Activated T-cell treated with anti-CD3 and anti-CD28 coated beads, Interleukin-2, amount 50 U/mL, for 1 hour (primary cell): ENCODE results near the gene KSR1.
"Not testable (repeated sequence)": the region's sequence is repeated elsewhere in the genome, so short reads cannot be mapped to it uniquely, and the experiment has no call there.

Experiments
- DNase-seq: peaks from one replicate; pipeline ENCODE4 v3.0.0-alpha.2; 2020

Gene KSR1

DNA sequence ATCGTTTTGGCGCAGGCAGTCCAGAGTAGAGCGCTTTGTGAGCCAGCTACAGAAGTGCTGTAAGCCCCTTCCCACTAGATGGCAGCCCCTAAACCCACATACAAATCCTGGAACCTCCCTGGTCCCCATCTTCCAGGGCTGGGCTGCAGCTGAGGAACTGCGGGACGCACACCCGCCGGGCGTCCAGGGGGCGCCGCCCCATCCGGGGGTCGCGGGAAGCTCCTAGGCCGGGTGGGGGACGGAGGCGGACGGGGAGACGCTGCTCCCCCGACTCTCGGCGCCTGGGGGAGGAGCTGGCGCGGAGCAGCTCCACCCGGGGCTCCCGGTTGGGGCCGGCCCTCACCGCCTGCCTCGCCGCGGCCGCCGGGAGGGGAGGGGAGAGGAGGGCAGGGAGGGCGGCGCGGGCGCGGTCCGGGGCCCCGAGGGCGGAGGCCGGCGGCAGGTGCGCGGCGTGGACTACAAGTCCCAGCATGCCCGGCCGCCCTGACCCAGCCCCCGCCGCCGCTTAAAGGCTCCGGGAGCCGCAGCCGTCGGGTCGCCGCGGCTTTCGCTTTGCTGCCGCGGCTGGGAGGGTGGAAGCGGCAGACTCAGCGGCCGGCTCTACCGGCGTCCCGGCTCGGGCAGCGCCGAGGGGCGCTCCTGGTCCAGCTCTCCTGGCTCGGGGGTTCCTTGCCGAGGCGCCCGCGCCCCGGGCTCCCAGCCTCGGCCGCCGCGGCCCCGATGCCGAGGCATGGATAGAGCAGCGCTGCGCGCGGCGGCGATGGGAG, at the start of gene KSR1:
Gene KSR1 (plus strand): TSS at position 535 of the 767 bp plus-strand sequence. CDS start 196 bp downstream, at position 731.
- peak; percentile 84 for DNase-seq

- no peak for DNase-seq
Observed at GRCh38 chr17:27407916-27408864, 48.1 kb upstream of the KSR1 start.

GRCh38 chr17:27408891-27409290, 47.4 kb upstream of the KSR1 start:
- no peak for DNase-seq

GRCh38 chr17:27412158-27412557, 44.1 kb upstream of the KSR1 start:
- DNase-seq: not testable (repeated sequence)

DNA sequence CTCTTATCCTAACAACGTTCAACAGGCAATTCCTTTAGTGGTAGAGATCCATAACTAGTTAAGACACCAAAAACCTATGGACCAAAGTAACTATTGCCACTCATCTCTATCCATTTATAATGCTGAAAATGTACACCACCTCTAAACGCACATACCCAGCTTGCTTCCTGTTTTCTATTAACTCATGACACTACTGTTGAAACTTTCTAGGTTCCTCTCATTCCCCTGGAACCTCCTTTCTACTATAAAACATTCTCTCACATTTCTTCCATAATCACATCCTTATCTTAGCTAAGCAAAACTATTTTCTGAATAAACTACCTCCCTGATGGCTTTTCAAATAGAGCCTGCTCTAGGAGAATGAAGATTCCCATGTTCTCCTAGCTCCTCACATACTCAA, 42.9 kb upstream of the KSR1 start:
- no peak for DNase-seq

- DNase-seq: no peak
Observed at GRCh38 chr17:27413792-27414191, 42.5 kb upstream of the KSR1 start.

DNA sequence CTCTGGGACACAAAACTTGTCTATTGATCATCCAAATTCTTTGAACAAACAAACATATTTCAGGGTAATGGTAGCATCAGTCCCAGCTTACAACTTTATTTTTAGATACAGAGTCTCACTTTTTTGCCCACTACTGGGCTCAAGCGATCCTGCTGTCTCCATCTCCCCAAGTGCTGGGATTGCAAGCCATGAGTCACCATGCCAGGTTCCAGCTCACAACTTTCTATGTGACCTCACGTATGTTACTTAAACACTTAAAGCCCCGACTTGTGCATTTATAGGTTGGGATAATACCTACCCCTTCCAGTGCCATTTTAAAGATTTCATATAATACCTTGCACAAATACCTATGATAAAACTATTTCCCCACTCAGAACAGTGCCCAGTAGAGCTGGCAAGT, 42.0 kb upstream of the KSR1 start:
- no peak for DNase-seq

GRCh38 chr17:27414694-27415093, 41.6 kb upstream of the KSR1 start:
- DNase-seq: no peak

GRCh38 chr17:27415120-27415795, 41.0 kb upstream of the KSR1 start:
- no peak for DNase-seq

GRCh38 chr17:27417596-27418365, 38.5 kb upstream of the KSR1 start:
- DNase-seq: no peak

- no peak for DNase-seq
Observed at GRCh38 chr17:27418366-27418615, 38.0 kb upstream of the KSR1 start.

- DNase-seq: no peak
Observed at GRCh38 chr17:27419156-27419555, 37.1 kb upstream of the KSR1 start.

GRCh38 chr17:27420211-27420950, 35.9 kb upstream of the KSR1 start:
- no peak for DNase-seq

DNA sequence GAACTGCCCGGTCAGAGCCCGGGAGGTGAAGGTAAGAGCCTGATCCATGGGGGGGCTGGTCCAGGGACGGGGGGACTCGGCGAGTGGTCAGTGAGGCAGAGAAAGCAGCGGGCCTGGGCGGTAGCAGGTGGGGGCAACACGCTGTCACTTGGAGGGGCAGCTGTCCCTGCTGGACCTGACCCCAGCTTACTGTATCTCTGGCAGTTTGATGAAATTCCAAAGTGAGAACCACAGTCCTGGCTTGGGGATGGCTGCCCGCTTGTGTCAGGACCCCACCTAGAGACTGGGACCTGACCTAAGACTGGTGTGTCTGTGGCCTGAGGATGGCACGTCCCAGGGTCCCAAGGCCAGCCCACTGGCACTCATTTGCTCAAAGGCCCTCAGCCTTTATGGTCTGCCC, 35.1 kb upstream of the KSR1 start:
- no peak for DNase-seq

DNA sequence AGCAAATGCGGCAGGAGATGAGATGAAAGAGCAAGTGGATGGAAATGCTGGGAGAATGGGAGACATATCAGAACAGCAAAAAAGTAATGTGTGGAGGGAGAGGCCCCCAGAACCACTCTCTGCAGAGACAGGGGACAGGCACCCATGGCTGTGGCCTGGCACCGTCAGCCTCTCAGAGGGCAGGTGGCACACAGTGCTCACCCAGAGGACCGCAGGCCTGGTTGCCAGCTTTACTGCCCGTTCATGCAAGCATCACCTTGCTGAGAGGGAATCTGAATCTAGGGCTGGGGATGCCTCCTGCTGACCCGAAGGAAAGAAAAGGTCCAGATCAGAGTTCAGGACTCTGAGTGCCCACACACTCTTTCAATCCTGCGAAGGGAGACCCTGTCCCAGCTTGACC, 34.6 kb upstream of the KSR1 start:
- not testable (repeated sequence) for DNase-seq

DNA sequence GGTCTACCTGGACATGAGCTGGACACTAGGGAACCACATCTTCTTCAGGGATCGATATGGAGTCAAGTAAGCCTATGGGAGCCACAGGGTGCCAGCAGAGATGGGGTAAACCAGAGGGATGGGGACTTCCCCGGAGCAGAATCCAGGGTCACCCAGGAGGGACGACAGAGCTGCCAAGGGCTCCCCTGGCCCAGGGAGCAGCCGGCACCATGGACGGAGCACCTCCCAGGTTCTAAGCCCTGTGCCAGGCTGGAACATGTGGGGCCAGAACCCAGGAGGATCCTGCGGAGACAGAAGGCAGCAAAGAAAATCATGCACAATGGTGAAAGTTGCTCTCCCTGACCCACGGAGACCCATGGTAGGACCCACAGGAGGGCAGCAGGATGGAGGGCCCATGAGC, 33.6 kb upstream of the KSR1 start:
- no peak for DNase-seq

- no peak for DNase-seq
Observed at GRCh38 chr17:27423651-27424050, 32.6 kb upstream of the KSR1 start.

DNA sequence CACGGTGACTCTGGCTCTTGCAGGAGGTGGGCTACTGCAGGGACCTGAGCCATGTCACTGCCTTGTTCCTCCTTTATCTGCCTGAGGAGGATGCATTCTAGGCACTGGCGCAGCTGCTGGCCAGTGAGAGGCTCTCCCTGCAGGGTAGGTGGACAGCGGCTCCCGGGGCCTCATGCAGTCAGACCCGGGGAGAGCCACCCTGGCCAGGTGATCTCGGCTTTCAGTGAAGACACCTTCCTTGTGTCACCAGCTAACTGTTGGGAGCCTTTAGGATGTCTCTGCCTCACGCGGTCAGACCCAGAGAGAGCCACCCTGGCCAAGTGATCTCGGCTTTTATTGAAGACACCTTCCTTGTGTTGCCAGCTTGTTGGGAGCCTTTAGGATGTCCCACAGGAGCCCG, 31.7 kb upstream of the KSR1 start:
- no peak for DNase-seq

DNA sequence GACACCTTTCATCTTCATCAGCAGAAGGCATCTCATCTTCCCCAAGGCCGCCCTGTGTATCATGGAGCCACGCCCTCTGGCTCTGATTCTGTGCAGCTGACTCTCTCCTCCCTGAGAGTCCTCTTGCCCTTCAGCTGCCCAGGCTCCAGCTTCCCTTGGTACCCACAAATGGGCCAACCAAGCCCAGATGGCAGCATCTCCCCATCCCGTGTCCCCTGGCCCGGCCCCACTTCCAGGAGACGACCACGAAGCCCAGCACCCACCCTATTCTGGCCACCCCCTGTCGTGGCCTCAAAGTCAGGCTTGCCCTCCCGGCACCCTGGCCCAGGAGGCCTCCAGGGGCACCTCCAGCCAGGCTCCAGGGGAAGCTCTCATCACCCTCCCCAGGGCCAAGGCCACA, 31.3 kb upstream of the KSR1 start:
- DNase-seq: no peak

DNA sequence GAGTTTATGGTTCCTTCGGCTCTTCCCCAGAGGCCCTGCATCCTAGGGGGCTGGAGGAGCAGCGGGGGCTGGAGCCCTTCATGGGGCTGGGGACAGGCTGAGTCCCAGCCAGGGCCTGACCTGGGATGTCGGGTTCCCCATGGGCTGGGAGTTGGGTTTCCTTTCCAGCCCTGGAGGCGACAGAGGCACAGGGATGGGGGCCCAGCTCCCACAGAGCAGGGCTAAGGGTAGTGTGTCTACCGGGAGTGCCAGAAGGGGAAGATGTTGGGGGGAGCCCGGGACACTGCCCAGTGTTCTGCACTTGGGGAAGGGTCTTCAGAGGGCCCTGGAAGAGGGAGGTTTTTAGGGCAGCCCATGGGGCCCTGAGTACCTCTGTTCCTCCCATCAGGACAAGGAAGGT, 30.7 kb upstream of the KSR1 start:
- DNase-seq: not testable (repeated sequence)

DNA sequence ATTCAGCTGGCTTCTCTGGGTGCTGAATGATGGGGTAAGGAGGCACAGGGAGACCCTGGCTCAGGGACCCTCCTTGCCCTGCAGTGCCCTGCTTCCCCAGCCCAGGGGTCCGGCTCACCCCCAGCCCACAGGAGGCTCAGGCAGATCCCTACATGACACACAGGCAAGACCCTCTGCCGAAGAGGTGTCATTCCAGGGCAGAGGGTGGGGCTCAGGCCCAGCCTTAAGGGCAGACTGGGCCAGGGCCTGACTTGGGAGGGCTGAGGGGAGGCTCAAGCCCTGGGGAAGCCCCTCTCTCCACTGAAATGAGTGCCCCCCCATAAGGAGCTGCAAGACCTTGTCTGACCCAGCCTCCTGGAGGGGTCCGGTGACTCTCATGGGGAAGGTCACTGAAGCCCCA, 30.3 kb upstream of the KSR1 start:
- DNase-seq: no peak

DNA sequence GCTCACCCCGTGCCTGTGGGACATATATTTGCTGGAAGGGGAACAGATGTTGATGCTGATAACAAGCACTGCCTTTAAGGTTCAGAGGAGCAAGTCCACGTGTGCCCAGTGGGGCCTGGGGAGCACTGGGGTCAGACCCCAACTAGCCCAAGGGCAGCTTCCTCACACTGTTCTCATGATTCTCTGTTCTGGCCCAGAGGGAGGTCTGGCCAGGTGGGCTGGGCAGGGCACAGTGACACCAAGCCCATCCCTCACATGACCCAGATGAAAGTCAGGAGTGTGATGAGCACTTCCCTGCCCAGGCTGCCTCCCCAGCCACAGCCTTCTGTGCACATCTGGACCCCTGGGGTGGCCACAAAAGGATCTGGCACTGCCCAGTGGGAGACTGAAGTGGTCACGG, 29.8 kb upstream of the KSR1 start:
- not testable (repeated sequence) for DNase-seq
